Measurements from ENCODE around the gene ATAT1.

The ATAT1 gene

GRCh38 chr6:30614044-30614842, 12.4 kb upstream of the ATAT1 start:
- peak; percentile 44 for DNase-seq

- peak; percentile 97 for DNase-seq
Measured at GRCh38 chr6:30614843-30615218, 11.8 kb upstream of the ATAT1 start.

- DNase-seq: peak; percentile 70
Measured at GRCh38 chr6:30615219-30615957, 11.3 kb upstream of the ATAT1 start.

GRCh38 chr6:30615958-30616810, 10.5 kb upstream of the ATAT1 start:
- DNase-seq: peak; percentile 76

GRCh38 chr6:30616811-30617564, 9.7 kb upstream of the ATAT1 start, which contains the start of gene PPP1R10:
Gene PPP1R10 (minus strand): TSS chr6:30617243. CDS start chr6:30609944, 7,299 bp downstream.
- peak; percentile 100 for DNase-seq

GRCh38 chr6:30617565-30618269, 9.0 kb upstream of the ATAT1 start, which contains the start of gene MRPS18B:
Gene MRPS18B (plus strand): TSS chr6:30617840. CDS start chr6:30617866, 26 bp downstream.
- DNase-seq: peak; percentile 99

- DNase-seq: no peak
Measured at GRCh38 chr6:30618270-30618797, 8.3 kb upstream of the ATAT1 start.

GRCh38 chr6:30619561-30619960, 7.1 kb upstream of the ATAT1 start:
- no peak for DNase-seq

- no peak for DNase-seq
Measured at GRCh38 chr6:30625511-30625910, 1.2 kb upstream of the ATAT1 start.

- DNase-seq: no peak
Measured at GRCh38 chr6:30635834-30636233, 9.2 kb downstream of the ATAT1 start.

- no peak for DNase-seq
Measured at GRCh38 chr6:30640481-30640880, 13.8 kb downstream of the ATAT1 start.

- DNase-seq: no peak
Measured at GRCh38 chr6:30641048-30641447, 14.4 kb downstream of the ATAT1 start.

GRCh38 chr6:30643656-30644055, 17.0 kb downstream of the ATAT1 start:
- no peak for DNase-seq

- no peak for DNase-seq
Measured at GRCh38 chr6:30644769-30645168, 18.1 kb downstream of the ATAT1 start.

GRCh38 chr6:30645989-30646388, 19.3 kb downstream of the ATAT1 start:
- no peak for DNase-seq

- peak; percentile 95 for DNase-seq
Measured at GRCh38 chr6:30646450-30647241, 20.0 kb downstream of the ATAT1 start, which contains the start of gene C6orf136. Gene C6orf136 (plus strand): TSS chr6:30647133. CDS start chr6:30647232, 99 bp downstream.

- DNase-seq: peak; percentile 75
Measured at GRCh38 chr6:30647242-30648116, 20.8 kb downstream of the ATAT1 start.

- no peak for DNase-seq
Measured at GRCh38 chr6:30651143-30651542, 24.5 kb downstream of the ATAT1 start.

All from CD4-positive, alpha-beta T cell treated with Interleukin-21 for 1 hour (primary cell).